Nephron progenitor cell (in vitro differentiated cells): ENCODE data around the gene PRUNE2.

Experiments used
- DNase-seq: peaks from one replicate; pipeline ENCODE4 v3.0.0; 2021
- H3K27ac Mint-ChIP-seq: 2 replicates; pipeline ENCODE4 v1.8.0; 2021; ENCODE audit warnings: mild to moderate bottlenecking, moderate library complexity, mixed read lengths
- H3K27me3 Mint-ChIP-seq: 2 replicates; pipeline ENCODE4 v1.8.0; 2021; ENCODE audit warnings: mild to moderate bottlenecking, low read depth, mixed read lengths; ENCODE audit not compliant: poor library complexity
- H3K36me3 Mint-ChIP-seq: 2 replicates; pipeline ENCODE4 v1.8.0; 2021; ENCODE audit warnings: low read depth, mixed read lengths
- H3K4me1 Mint-ChIP-seq: 2 replicates; pipeline ENCODE4 v1.8.0; 2021; ENCODE audit warnings: mixed read lengths
- H3K4me3 Mint-ChIP-seq: 2 replicates; pipeline ENCODE4 v1.8.0; 2021; ENCODE audit warnings: mild to moderate bottlenecking, moderate library complexity, mixed read lengths
- H3K9me3 Mint-ChIP-seq: 2 replicates; pipeline ENCODE4 v1.8.0; 2021; ENCODE audit warnings: mild to moderate bottlenecking, moderate library complexity, mixed read lengths
- TF ChIP-seq, protein P1 (sequence below): fragments of 200-600 bp; sonication (generic); IDR thresholded peaks from 2 replicates; pipeline ENCODE4 v1.5.0; 2021; ENCODE audit warnings: antibody characterized with exemption

The PRUNE2 gene

DNA sequence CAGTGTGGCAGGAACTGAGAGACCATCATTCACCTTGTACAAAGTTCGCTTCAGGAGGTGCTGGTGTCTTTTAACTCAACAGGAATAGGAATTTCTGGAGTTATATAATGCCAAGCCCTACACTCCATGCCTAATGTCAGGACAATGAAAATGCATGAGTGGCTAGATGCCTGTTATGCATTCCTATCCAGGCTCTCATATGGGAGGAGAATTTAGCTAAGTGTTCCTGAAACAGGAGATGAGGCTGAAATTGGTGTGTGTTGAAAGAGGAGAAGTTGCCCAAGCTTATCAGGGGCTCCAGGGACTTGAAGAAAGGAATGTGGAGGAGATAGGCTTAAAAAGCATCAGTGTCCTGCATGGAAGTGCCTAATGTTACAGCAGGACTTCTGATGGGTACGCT is 26.8 kb upstream of the PRUNE2 start:
- Mint-ChIP-seq H3K9me3 (no peaks in the 10 kb centered on the region), H3K27ac (no peak overlapping the region), H3K36me3 (no peaks in the 10 kb centered on the region), H3K27me3 (peaks cover 5% of the 10 kb centered on the region), H3K4me3 (no peak overlapping the region), H3K4me1 (peaks cover 10% of the 10 kb centered on the region)
- DNase-seq, result no peak
- TF ChIP-seq, protein P1, sequence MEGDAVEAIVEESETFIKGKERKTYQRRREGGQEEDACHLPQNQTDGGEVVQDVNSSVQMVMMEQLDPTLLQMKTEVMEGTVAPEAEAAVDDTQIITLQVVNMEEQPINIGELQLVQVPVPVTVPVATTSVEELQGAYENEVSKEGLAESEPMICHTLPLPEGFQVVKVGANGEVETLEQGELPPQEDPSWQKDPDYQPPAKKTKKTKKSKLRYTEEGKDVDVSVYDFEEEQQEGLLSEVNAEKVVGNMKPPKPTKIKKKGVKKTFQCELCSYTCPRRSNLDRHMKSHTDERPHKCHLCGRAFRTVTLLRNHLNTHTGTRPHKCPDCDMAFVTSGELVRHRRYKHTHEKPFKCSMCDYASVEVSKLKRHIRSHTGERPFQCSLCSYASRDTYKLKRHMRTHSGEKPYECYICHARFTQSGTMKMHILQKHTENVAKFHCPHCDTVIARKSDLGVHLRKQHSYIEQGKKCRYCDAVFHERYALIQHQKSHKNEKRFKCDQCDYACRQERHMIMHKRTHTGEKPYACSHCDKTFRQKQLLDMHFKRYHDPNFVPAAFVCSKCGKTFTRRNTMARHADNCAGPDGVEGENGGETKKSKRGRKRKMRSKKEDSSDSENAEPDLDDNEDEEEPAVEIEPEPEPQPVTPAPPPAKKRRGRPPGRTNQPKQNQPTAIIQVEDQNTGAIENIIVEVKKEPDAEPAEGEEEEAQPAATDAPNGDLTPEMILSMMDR, result no peak

DNA sequence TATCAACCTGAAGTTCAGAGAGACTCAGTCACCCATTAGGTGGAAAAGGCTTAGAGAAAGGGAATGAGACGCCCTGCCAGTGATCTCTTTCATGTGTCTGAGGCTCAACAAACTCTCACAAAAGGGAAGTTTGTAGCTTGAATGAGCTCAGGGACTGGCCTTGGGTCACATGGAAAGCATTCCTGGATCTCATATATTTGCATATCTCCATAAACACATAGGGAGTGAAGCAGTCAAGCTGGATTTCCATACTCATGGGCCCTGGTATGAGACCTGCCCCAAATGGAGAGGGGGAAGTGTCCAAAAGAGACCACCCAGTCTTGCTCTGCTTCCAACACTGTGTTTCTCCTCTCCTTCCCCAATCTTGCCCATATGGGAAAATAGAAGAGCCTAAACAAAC is 26.4 kb upstream of the PRUNE2 start:
- Mint-ChIP-seq H3K9me3 (no peaks in the 10 kb centered on the region), H3K27ac (no peak overlapping the region), H3K4me1 (peaks cover 10% of the 10 kb centered on the region), H3K27me3 (peaks cover 5% of the 10 kb centered on the region), H3K4me3 (no peak overlapping the region), H3K36me3 (no peaks in the 10 kb centered on the region)
- TF ChIP-seq, protein P1, result no peak
- no peak for DNase-seq

DNA sequence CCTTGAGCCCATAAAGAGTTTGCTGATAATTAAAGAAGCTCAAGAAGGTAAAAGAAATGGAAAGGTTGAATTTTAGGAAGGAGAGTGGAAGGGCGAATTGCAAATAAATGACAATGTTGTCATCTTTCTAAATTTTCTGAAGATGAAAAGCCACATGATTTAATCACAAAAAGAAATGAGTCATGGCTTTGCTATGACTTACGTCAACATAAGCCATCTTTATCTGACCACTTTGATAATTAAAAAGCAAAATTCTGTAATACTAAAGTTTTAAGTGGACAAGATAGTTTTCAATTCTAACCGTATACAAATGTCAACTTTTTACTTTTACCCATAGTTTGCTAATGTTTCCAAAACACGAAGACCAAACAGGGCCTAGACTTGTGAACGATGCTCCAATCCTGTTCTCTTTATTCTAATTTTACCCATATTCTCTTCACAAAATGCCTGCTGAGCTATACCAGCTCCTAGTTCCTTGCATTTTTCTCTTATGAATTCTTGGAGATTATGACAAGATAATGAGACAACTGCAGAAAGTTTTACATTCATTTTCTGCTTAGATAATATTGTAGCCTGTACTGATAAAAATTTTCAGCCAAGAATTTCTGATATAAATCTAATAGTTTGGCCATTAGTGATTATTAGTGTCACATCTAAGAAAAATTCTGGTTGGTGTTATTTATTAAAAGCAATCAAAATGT is 21.8 kb upstream of the PRUNE2 start:
- H3K36me3 Mint-ChIP-seq, result no peaks in the 10 kb centered on the region
- TF ChIP-seq, protein P1, result no peak

DNA sequence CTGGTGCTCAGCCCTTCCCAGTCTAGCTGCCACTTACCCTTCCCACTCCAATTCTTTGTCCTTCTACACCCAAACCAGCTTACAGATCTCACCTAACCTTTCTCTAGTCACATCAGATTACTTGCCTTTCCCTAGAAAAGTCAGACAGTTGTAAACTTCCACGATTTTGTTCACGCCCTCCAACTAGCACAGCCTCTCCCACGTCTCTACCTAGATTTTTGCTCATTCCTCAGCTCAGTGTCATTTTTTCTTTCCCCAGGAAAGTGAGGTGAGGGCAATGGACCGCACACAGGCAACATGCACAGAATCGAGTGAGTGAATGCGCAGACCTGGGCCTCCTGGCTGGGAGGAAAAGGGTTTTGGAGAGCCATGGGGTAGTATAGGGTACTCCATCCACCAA is 20.9 kb upstream of the PRUNE2 start:
- TF ChIP-seq, protein P1, result no peak
- no peak overlapping the region for H3K4me3 Mint-ChIP-seq
- H3K4me1 Mint-ChIP-seq, result peaks cover 5% of the 10 kb centered on the region
- no peak for DNase-seq
- no peaks in the 10 kb centered on the region for H3K36me3 Mint-ChIP-seq
- peak overlapping the region; percentile 55 for H3K27ac Mint-ChIP-seq
- H3K27me3 Mint-ChIP-seq, result peaks cover 9% of the 10 kb centered on the region
- H3K9me3 Mint-ChIP-seq, result peaks cover 5% of the 10 kb centered on the region

More for the DNA sequence above, 21.8 kb upstream of the PRUNE2 start:
- peaks cover 10% of the 10 kb centered on the region for H3K27me3 Mint-ChIP-seq
- no peak overlapping the region for H3K27ac Mint-ChIP-seq
- H3K4me1 Mint-ChIP-seq, result peaks cover 10% of the 10 kb centered on the region
- peaks cover 5% of the 10 kb centered on the region for H3K9me3 Mint-ChIP-seq
- H3K4me3 Mint-ChIP-seq, result no peak overlapping the region
- DNase-seq, result no peak

DNA sequence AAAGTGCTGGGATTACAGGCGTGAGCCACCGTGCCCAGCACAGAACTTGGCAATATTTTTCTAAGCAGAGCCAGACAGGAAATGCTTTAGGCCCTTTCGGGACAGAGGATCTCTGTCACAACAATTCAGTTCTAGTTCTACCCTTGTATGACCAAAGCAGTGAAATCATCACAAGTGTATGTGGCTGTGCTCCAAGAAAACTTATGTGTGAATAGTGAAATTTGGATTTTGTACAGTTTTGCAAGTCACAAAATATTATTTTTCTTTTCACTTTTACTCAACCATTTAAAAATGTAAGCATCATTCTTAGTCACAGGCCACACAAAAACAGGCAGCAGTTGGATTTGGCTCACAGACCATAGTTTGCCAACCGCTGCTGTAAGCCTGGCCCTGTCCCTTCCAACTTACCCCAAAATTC is 20.4 kb upstream of the PRUNE2 start:
- Mint-ChIP-seq H3K27ac (no peak overlapping the region), H3K9me3 (peaks cover 5% of the 10 kb centered on the region), H3K36me3 (no peaks in the 10 kb centered on the region), H3K27me3 (peaks cover 5% of the 10 kb centered on the region), H3K4me1 (peaks cover 5% of the 10 kb centered on the region), H3K4me3 (no peak overlapping the region)
- DNase-seq, result no peak
- TF ChIP-seq, protein P1, result no peak

DNA sequence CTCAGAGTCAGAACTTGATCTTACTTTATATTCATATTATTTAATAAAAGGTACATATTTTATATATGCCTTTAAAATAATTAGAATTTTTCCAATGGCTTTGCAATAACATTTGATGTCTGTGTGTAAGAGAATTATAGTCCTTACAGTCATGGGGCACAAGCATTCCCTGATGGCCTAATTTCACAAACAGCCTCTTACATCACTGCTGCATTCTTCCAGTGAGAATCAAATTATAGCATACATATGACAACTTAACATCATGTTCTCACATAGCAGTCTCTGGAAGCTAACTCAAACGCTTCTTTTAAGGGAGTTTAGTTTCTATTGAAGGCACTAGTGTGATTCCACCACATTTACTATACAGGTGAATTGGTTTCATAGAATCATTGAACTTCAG is 15.3 kb upstream of the PRUNE2 start:
- H3K4me3 Mint-ChIP-seq, result no peak overlapping the region
- H3K27me3 Mint-ChIP-seq, result peaks cover 9% of the 10 kb centered on the region
- no peak overlapping the region for H3K27ac Mint-ChIP-seq
- no peaks in the 10 kb centered on the region for H3K36me3 Mint-ChIP-seq
- peaks cover 5% of the 10 kb centered on the region for H3K9me3 Mint-ChIP-seq
- H3K4me1 Mint-ChIP-seq, result no peaks in the 10 kb centered on the region
- TF ChIP-seq, protein P1, result no peak
- DNase-seq, result no peak
